DND-41 (cell line): ENCODE results near the gene TMEM248.
"Not testable (repeated sequence)": the region's sequence is repeated elsewhere in the genome, so short reads cannot be mapped to it uniquely, and the experiment has no call there.

Experiments
- EZH2 ChIP-seq: IDR thresholded peaks from 3 replicates; pipeline ENCODE4 v1.6.1; 2012; ENCODE audit warnings: borderline replicate concordance, low read depth, mild to moderate bottlenecking, moderate library complexity, low read length, inconsistent platforms; ENCODE audit not compliant: severe bottlenecking
- TF ChIP-seq, protein P1 (sequence below): IDR thresholded peaks from 2 replicates; pipeline ENCODE4 v1.5.1; 2012; ENCODE audit warnings: borderline replicate concordance, low read length, moderate library complexity, mild to moderate bottlenecking; ENCODE audit not compliant: poor library complexity, severe bottlenecking; ENCODE audit errors: extremely low read depth

DNA sequence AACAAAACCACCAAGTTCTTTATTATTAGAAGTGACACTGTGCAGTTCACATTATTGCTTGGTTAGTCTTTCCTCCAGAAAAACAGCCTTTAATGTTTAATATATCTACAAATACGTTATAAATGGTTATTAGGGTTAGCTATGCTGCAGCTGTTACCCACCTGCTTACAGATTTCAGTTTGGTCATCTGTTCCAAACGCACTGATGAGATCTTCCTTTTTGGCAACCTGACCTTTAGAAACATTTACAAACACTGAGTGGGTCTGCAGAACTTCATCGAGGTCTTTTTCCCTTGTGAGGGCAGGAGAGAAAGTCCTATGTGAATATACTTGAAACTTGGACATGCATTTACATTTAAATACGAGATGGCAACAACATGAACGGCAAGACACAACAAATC lies 73.0 kb downstream of the TMEM248 start:
- TF ChIP-seq, protein P1, sequence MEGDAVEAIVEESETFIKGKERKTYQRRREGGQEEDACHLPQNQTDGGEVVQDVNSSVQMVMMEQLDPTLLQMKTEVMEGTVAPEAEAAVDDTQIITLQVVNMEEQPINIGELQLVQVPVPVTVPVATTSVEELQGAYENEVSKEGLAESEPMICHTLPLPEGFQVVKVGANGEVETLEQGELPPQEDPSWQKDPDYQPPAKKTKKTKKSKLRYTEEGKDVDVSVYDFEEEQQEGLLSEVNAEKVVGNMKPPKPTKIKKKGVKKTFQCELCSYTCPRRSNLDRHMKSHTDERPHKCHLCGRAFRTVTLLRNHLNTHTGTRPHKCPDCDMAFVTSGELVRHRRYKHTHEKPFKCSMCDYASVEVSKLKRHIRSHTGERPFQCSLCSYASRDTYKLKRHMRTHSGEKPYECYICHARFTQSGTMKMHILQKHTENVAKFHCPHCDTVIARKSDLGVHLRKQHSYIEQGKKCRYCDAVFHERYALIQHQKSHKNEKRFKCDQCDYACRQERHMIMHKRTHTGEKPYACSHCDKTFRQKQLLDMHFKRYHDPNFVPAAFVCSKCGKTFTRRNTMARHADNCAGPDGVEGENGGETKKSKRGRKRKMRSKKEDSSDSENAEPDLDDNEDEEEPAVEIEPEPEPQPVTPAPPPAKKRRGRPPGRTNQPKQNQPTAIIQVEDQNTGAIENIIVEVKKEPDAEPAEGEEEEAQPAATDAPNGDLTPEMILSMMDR = not testable (repeated sequence)
- not testable (repeated sequence) for TF ChIP-seq EZH2
